SU-DHL-6 (cell line): ENCODE data around the gene NPW.
A peak's percentile ranks its signal among the peaks of the same experiment; 100 is the strongest.

Source experiments
- H2AFZ ChIP-seq: fragments of 200-600 bp; sonication (generic); 2 replicates; pipeline ENCODE4 v1.6.1; 2014; ENCODE audit warnings: low read depth, mild to moderate bottlenecking, moderate library complexity, mixed read lengths, antibody characterized with exemption, low read length; ENCODE audit not compliant: severe bottlenecking
- H3F3A ChIP-seq: fragments of 200-600 bp; shearing (Covaris generic); 2 replicates; pipeline ENCODE4 v1.6.0; 2016; ENCODE audit warnings: antibody characterized with exemption, mild to moderate bottlenecking; ENCODE audit not compliant: insufficient read depth
- H3K27ac ChIP-seq: fragments of 200-600 bp; sonication (generic); 2 replicates; pipeline ENCODE4 v1.5.1; 2016; ENCODE audit warnings: low read depth, mild to moderate bottlenecking, low read length, moderate library complexity, mixed read lengths
- H3K27me3 ChIP-seq: fragments of 200-600 bp; sonication (generic), shearing (Covaris generic); 2 replicates; pipeline ENCODE4 v1.6.0; 2014; ENCODE audit warnings: mild to moderate bottlenecking, low read length
- H3K36me3 ChIP-seq: fragments of 200-600 bp; sonication (generic); 2 replicates; pipeline ENCODE4 v1.6.1; 2014; ENCODE audit warnings: mild to moderate bottlenecking, low read length, mixed read lengths
- H3K4me2 ChIP-seq: fragments of 300-600, 200-600 bp; shearing (Covaris generic), sonication (generic); 2 replicates; pipeline ENCODE4 v1.6.0; 2014; ENCODE audit warnings: low read length, low read depth, mild to moderate bottlenecking; ENCODE audit not compliant: poor library complexity, severe bottlenecking
- H3K4me3 ChIP-seq: fragments of 200-600 bp; sonication (generic); 2 replicates; pipeline ENCODE4 v1.5.1; 2014; ENCODE audit warnings: antibody characterized with exemption, low read length, mild to moderate bottlenecking, mixed read lengths; ENCODE audit not compliant: insufficient read depth, poor library complexity, severe bottlenecking
- H3K79me2 ChIP-seq: fragments of 200-600 bp; sonication (generic); 2 replicates; pipeline ENCODE4 v1.6.1; 2014; ENCODE audit warnings: mild to moderate bottlenecking, low read length, moderate library complexity; ENCODE audit not compliant: insufficient read depth
- H3K9ac ChIP-seq: fragments of 200-600 bp; sonication (generic); 2 replicates; pipeline ENCODE4 v1.7.0; 2014; ENCODE audit warnings: mild to moderate bottlenecking, low read length
- H3K9me2 ChIP-seq: fragments of 200-600 bp; sonication (generic); replicated peaks from 2 replicates; pipeline ENCODE4 v1.6.1; 2014; ENCODE audit warnings: low read length; ENCODE audit not compliant: insufficient read depth
- H3K9me3 ChIP-seq: fragments of 200-600 bp; sonication (generic); 2 replicates; pipeline ENCODE4 v1.6.1; 2014; ENCODE audit warnings: low read length, mixed read lengths; ENCODE audit not compliant: insufficient read depth
- H4K20me1 ChIP-seq: fragments of 200-600 bp; sonication (generic); 2 replicates; pipeline ENCODE4 v1.6.1; 2014; ENCODE audit warnings: low read depth, mild to moderate bottlenecking, antibody characterized with exemption, low read length, moderate library complexity, mixed read lengths
- EZH2phosphoT487 ChIP-seq: fragments of 200-600 bp; sonication (generic), shearing (Covaris generic); conservative IDR thresholded peaks from 2 replicates; pipeline ENCODE4 v1.6.1; 2018; ENCODE audit warnings: mild to moderate bottlenecking, antibody characterized with exemption, low read length, moderate library complexity, mixed read lengths
- TF ChIP-seq, protein P1 (sequence below): fragments of 200-600 bp; sonication (generic); IDR thresholded peaks from one replicate; pipeline ENCODE4 v1.5.1; 2017; ENCODE audit warnings: antibody characterized with exemption, mild to moderate bottlenecking, low read length, moderate library complexity; ENCODE audit not compliant: insufficient read depth, poor library complexity, severe bottlenecking

NPW gene

DNA sequence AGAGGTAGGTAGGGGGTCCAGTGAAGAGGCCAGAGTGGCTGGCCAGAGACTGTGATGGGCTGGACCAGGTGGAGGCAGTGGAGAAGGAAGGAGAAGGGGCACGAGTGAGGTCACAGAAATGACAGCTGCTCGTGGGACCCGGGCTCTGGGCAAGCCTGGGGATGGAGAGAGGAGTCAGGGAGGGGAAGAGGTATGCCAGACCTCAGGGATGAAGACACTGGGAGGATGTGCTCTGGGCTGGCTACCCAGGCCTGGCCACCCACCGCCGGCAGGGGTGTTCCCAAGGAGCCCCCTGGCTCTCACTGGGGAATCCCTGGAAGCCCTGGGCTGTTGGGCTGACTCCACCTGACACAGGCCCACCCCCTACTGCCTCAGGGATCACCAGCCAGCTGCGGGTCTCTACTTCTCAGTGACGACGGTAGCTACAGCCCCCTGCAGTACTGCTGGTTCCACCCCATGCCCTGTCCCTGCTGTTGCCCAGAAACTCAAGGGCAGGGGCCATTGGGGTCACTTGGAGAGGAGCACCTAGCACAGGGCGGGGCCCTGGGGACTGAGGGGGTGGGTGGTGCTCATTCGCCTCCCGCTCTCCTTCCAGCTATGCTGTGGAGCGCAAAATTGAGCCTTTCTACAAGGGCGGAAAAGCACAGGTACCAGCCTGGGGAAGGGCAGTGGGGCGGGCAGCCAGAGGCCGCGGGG, 46.0 kb upstream of the NPW start:
- Histone ChIP-seq H4K20me1 (no peaks in the 10 kb centered on the region; the same call in 1 of the 2 replicates), H3K4me3 (no peak overlapping the region), H3F3A (peaks cover 5% of the 10 kb centered on the region; the same call in 1 of the 2 replicates), H3K27me3 (no peaks in the 10 kb centered on the region), H2AFZ (no peak overlapping the region), H3K27ac (no peak overlapping the region), H3K9me2 (no peaks in the 10 kb centered on the region), H3K79me2 (peaks cover 22% of the 10 kb centered on the region), H3K9me3 (no peaks in the 10 kb centered on the region), H3K36me3 (no peaks in the 10 kb centered on the region), H3K4me2 (peak overlapping the region; percentile 25), H3K9ac (no peak overlapping the region)
- TF ChIP-seq, protein P1, sequence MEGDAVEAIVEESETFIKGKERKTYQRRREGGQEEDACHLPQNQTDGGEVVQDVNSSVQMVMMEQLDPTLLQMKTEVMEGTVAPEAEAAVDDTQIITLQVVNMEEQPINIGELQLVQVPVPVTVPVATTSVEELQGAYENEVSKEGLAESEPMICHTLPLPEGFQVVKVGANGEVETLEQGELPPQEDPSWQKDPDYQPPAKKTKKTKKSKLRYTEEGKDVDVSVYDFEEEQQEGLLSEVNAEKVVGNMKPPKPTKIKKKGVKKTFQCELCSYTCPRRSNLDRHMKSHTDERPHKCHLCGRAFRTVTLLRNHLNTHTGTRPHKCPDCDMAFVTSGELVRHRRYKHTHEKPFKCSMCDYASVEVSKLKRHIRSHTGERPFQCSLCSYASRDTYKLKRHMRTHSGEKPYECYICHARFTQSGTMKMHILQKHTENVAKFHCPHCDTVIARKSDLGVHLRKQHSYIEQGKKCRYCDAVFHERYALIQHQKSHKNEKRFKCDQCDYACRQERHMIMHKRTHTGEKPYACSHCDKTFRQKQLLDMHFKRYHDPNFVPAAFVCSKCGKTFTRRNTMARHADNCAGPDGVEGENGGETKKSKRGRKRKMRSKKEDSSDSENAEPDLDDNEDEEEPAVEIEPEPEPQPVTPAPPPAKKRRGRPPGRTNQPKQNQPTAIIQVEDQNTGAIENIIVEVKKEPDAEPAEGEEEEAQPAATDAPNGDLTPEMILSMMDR: no peak
- no peak for TF ChIP-seq EZH2phosphoT487

DNA sequence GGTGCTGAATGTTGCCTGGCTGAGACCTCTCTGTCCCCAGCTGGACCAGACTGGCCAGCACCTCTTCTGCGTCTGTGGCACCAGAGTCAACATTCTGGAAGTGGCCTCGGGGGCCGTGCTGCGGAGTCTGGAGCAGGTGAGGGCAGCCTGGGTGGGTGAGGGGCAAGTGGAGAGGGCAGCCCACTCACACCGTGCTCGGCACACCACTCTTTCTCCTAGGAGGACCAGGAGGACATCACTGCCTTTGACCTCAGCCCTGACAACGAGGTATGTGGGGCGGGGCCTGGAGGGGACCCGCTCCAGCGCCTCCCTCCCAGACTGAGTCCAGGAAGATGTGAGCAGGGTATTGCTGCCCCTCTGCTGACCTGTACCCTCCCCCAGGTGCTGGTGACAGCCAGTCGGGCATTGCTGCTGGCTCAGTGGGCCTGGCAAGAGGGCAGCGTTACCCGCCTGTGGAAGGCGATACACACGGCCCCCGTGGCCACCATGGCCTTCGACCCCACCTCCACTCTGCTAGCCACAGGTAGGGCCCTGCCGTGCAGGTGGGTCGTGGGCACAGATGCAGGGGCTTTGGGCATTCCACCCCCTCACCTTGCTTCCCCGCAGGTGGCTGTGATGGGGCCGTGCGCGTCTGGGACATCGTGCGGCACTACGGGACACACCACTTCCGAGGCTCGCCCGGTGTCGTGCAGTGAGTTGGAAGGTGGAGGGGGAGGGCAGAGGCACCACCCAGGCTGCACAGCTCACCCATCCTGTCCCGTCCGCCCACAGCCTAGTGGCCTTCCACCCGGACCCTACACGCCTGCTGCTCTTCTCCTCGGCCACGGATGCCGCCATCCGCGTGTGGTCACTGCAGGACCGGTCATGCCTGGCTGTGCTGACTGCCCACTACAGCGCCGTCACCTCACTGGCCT, 45.2 kb upstream of the NPW start:
- H3K9me2 ChIP-seq: no peaks in the 10 kb centered on the region
- H3F3A ChIP-seq: peaks cover 5% of the 10 kb centered on the region; the same call in 1 of the 2 replicates
- H3K27me3 ChIP-seq: no peaks in the 10 kb centered on the region
- H3K27ac ChIP-seq: no peak overlapping the region
- H4K20me1 ChIP-seq: no peaks in the 10 kb centered on the region; the same call in 1 of the 2 replicates
- no peak overlapping the region for H2AFZ ChIP-seq
- H3K9ac ChIP-seq: no peak overlapping the region
- no peaks in the 10 kb centered on the region for H3K36me3 ChIP-seq
- no peaks in the 10 kb centered on the region for H3K9me3 ChIP-seq
- TF ChIP-seq, protein P1: no peak
- TF ChIP-seq EZH2phosphoT487: no peak
- H3K4me2 ChIP-seq: no peak overlapping the region
- no peak overlapping the region for H3K4me3 ChIP-seq
- peaks cover 22% of the 10 kb centered on the region for H3K79me2 ChIP-seq

DNA sequence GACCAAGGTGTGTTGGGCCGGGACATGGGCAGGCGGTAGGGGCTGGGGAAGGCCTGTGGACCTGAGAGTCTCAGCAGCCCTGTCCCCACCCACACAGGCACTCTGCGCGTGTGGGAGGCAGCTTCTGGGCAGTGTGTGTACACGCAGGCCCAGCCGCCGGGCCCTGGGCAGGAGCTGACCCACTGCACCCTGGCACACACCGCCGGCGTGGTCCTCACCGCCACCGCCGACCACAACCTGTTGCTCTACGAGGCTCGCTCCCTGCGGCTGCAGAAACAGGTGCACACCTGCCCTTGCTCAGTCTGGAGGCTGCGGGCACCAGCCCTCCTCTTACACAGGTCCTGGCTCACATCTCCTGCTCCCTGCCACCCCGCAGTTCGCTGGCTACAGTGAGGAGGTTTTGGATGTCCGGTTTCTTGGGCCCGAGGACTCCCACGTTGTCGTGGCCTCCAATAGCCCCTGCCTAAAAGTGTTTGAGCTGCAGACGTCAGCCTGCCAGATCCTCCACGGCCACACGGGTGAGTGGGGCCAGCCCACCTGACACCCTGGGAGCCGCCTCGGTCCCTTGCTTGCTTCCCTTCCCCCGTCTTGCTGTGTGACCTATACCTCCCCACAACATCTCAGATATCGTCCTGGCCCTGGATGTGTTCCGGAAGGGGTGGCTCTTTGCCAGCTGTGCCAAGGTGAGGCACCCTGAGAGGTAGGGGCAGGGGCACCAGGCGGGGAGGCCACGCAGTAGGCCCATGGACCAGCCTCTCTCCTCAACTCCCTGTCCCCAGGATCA, 44.0 kb upstream of the NPW start:
- no peak overlapping the region for H3K9ac ChIP-seq
- TF ChIP-seq, protein P1: no peak
- TF ChIP-seq EZH2phosphoT487: no peak
- no peaks in the 10 kb centered on the region for H3K36me3 ChIP-seq
- no peaks in the 10 kb centered on the region for H3K9me3 ChIP-seq
- no peaks in the 10 kb centered on the region for H3F3A ChIP-seq
- no peak overlapping the region for H2AFZ ChIP-seq
- peaks cover 22% of the 10 kb centered on the region for H3K79me2 ChIP-seq
- H3K27ac ChIP-seq: no peak overlapping the region
- H3K4me3 ChIP-seq: no peak overlapping the region
- H3K27me3 ChIP-seq: no peaks in the 10 kb centered on the region
- no peaks in the 10 kb centered on the region; the same call in 1 of the 2 replicates for H4K20me1 ChIP-seq
- H3K4me2 ChIP-seq: no peak overlapping the region
- no peaks in the 10 kb centered on the region for H3K9me2 ChIP-seq
